Medulla oblongata (tissue), 1 donor: ENCODE results near the gene SSH2.

Experiments
- DNase-seq: peaks from one replicate; pipeline ENCODE4 v3.0.0-alpha.2; 2015; ENCODE audit errors: extremely low spot score

Gene SSH2

GRCh38 chr17:29778956-29779811 is 150.8 kb downstream of the SSH2 start:
- peak; percentile 81 for DNase-seq

DNA sequence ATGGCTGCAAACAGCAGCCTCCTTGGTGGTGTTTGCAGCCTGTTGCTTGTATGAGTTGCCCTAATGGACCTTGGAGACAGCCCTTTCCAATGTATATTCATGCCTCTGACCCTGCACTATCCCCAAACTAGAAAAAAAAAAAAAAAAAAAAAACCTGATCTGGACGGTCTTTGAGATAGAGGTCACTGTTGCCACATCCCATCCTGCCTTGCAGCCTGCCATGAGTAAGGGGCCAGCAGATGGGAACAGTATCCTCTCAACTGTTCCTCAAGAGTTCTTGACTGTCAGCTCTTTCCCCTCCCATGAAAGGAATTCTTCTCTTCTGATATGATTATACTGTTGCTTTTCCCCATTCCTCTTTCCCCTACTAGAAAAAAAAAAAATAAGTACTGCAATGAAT is 152.4 kb downstream of the SSH2 start:
- no peak for DNase-seq

DNA sequence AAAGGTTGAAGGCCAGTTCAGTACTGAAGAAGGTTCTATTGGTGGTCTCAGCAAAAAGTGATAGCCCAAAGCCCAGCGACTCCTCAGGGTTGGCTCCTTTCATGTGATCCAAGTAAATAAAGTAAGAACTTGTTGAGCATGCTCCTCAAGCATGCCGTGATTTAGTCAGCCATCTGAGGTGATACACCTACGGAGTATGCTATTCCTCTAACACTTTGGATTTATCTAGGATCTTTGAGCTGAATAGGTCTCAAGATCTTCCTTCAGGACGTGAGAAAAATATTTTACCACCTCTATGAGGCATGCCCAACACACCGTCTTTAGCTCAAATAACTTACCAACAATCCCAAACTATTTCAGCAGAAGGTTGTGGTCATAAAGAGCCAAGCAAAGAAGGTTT is 154.0 kb downstream of the SSH2 start:
- no peak for DNase-seq

GRCh38 chr17:29772981-29773380 is 157.0 kb downstream of the SSH2 start:
- no peak for DNase-seq

DNA sequence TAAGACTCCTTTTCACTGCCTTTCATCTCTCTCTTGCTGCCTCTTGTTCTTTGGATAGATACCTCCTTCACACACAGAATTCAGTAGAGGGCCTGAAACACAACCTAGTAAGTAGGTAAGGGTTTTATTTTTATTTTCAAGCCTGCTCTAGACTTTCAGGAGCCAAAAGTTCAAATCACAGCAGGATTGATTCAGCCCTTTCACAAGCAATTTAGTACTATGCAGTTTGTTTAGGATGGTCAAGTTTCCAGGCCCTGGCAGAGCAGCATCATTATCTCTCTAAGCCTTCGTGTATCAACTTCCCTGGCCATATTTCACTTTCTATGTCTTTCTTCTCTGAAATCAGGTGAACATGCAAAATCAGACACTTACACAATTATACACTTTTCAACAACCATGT is 158.5 kb downstream of the SSH2 start:
- DNase-seq = no peak

- DNase-seq = no peak
These were observed 160.8 kb downstream of the SSH2 start for GRCh38 chr17:29769225-29769624.

DNA sequence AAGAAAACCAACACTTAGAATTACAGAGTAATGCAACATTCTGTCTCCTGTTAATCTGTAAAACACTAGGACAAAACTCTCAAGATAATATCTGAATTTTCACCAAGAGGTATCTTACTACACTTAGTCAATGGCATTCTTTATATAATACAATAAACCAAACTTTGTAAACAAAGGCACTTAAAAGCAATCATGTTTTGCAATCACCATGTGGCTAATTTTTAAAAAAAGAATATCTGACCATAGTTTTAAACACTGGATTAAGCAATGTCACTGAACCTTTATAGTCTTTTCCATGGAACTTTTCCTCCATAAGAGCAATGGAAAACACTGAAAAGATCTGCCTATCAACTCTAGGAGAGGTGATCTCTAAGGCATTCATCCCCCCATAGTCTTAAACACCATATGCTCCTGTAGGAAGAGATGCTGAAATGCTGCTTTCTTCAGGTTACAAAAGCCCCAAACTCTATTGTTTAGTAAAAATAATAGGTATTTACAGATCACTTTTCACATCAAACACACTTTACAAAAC is 163.2 kb downstream of the SSH2 start:
- no peak for DNase-seq

DNA sequence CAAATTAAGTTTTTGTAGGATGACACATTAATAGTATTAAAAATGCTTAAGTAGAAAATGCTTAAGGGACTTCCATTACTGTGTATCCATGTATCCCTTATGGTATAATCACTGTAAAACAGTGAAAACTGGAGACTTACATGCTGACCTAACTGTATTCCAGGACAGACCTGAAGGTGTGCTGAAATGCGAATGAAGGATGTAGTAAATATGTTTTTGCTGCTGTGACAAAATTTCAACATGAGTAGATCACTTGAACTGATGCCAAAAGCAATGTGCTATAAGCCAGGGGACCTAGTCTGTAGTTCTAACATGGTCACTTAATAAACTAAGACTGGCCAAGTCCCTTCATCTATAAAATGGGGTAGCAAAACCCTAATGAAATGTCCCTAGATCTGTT is 165.3 kb downstream of the SSH2 start:
- no peak for DNase-seq

DNA sequence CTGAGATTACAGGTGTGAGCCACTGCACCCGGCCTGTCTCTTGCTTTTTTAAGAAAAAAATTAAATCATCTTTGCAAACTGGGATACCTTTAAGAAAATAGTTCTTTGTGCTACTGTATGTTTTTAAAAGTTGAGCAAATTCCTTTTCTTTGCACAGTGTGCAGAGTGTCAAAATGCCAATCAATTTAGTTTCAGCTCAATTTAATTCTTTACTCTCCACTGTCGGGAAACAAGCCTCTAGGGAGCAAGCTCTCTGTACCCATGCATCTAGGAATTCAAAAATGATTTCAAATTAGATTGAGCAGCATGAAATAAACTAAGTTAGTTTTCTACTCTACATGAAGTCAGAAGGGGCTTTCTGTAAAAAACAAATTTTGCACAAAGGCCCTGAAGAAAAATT is 165.8 kb downstream of the SSH2 start:
- no peak for DNase-seq

DNA sequence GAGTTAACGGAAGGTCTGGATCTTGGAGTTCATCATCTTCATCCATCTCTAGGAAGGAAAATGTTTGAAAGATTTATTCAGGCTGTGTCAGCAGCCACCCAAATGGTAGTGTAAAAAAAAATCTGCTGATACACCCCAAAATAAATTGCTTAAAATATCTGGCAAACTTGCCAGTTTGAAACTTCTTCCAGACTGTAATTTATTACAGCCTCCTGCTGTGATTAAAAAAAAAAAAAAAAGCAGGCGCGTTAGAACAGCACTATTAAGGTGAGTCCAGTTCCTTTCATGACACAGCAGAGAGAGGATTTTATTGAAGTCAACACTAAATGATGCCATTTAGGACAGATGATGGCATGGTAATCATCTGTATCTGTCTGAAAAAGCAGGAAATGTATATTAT is 166.8 kb downstream of the SSH2 start:
- no peak for DNase-seq

DNA sequence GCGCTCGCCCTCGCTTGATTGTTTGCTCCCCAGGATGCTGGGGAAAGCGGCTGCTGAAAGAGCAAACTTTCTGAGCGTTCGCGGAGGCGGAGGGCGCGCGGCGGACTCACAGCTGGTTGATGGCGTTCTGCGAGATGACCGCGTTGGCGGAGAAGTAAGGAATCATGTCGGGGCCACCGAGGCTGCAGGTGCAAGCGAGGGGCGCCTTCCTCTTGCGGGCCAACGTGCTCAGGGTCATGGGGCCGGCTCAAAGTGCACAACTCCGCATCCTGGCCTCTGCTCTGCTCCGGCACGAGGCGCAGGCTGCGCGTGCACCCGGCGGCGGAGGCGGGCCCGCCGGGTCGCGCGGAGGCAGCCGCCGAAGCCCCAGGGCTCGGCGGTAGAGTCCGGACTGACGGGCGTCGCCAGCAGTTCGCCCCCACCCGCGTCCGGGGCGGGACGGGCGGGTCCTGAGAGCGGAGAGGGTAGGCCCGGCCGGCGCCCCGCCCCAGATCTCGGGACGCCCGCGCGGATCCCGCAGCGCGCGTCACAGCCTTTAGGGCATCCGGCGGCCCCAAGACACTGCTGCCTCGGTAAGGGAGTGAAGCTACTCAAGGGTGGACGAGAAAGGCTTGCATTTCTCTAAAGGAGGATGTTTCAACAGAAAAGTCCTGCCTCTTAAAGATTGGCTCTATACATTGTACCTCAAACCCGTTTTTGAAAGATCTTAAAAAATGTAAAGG is 168.8 kb downstream of the SSH2 start:
- DNase-seq = peak; percentile 88

- DNase-seq = peak; percentile 51
These were observed 169.6 kb downstream of the SSH2 start for GRCh38 chr17:29760279-29761039.

DNA sequence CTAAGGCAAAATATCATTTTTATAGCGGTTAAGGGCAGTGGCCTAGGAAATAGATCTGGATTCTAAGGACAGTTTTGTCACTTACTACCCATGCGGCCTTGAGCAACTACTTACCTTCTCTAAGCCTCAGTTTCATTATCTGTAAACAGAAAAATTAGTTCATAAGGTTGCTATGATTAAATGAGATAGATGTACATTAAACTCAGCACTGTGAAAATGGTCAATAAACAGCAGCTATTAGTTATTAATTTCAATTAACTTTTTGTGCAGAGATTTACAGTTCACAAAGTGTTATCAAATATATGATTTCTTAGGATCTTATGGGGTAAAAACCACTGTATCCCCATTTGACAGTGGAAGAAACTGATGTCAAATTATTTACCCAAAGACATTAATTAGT is 171.8 kb downstream of the SSH2 start:
- no peak for DNase-seq

GRCh38 chr17:29757788-29758187 is 172.2 kb downstream of the SSH2 start:
- no peak for DNase-seq

- DNase-seq = no peak
These were observed 176.1 kb downstream of the SSH2 start for GRCh38 chr17:29753845-29754439.

DNA sequence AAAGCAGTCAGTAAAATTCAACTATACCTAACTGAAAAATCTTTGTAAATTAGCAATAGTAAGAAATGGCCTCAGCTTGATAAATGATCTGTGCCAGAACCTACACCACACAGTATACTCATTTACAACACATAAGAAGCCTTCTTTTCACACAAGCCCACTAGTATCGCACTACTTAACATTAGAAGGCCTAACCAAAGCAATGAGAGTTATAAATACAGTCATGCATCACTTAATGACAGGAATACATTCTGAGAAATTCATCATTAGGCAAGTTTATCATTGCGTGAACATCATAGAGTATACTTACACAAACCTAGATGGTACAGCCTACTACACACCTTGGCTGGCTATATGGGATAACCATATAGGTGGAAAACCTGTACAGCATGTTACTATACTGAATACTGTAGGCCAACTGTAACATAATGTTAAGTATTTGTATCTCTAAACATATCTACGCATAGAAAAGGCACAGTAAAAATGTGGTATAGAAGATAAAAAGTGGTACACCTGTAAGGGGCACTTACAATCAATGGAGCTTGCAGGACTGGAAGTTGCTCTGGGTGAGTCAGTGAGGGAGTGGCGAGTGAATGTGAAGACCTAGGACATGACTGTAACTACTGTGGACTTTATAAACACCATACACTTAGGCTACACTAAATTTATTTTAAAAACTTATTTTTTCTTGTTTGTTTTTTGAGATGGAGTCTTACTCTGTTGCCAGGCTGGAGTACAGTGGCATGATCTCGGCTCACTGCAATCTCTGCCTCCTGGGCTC is 180.8 kb downstream of the SSH2 start:
- DNase-seq = no peak

DNA sequence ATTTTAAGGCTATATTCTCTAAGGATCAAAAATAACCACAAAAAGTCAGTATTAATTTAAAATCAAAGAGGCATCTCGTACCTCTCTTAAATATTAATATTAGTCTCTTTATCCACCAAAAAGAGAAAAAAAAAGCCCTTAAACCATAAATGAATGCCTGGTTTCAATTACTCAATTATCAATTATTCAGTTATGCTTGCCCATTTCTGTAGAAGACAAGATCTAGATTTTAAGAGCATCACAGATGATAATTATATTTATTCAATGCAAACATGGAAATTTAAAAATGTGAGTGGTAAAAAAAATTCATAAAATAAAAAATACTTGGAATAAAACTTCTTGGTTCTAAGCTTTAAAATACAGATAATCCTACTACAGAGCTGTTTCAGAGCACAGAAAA is 181.6 kb downstream of the SSH2 start:
- DNase-seq = no peak

GRCh38 chr17:29747660-29748059 is 182.4 kb downstream of the SSH2 start:
- DNase-seq = no peak

DNA sequence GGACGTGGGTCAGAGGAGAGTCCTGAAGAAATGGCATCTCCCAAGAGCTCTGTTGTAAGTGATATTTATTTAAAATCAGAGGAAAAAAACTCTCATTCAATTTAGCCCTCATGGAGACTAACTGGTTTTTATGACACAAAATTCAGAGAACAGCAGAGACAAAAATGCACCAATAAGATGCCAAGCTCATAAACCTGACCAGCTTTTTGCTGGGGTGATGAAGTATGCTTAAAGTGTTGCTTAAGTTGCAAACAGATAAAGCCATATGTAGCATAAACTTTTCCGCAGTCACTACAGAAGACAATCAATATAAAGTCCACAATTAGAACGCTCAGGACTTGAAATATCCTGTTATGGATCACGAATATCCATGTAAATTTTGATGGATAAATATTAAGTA is 183.4 kb downstream of the SSH2 start:
- no peak for DNase-seq

DNA sequence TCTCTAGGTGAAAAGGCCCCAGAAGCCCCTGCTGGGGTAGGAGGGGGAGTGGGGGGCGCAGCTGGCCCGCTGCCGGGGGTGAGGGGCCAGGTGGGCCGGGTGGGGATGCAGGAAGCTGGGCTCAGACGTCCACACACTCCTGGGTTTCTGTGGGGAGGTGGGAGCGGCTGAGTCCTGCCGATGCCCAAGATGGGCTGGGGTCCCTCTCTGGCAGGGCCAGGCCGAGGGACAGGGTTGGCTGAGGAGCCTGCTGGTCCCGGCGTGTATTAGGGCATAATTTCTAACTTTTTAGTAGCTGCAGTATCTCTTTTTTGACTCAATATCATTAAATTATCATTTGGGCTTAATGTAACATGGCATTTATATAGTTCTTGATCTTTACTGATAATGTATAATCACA is 185.9 kb downstream of the SSH2 start:
- no peak for DNase-seq

DNA sequence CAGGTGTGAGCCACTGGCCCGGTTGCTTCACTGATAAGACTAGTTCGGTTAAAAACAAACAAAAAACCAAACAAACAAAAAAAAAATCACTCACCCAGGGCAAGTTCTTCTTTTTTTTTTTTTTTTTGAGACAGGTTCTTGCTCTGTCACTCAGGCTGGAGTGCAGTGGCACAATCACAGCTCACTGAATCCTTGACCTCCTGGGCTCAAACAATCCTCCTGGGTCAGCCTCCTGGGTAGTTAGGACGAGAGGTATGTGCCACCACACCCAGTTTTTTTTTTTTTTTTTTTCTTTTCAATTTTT is 187.9 kb downstream of the SSH2 start:
- DNase-seq = no peak
